NCI-H2081 treated with DMSO at 0.1 percent for 48 hours (cell line): ENCODE measurements around the gene PLD6.

Experiments used
- DNase-seq: peaks from one replicate; lab custom pipeline; 2025; lab: John Stamatoyannopoulos, UW

Gene PLD6

DNA sequence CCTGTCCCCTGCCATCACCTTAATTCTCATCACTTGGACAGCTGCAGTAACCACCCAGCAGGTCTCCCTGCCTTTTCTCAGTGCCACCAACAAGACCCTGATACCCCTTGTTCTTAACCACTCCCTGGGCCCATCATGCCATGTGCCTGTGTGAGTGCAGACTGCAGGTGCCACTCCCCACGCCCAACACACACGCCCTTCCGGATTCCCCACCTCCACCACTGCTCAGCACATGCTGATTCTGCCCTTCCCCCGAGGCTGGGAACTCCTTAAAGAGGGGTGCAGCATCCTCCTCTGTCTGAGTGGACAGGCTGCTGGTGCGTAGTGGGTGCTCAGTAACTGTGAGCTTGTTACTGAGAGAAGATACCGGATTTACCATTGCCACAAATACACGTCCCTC is 52.4 kb downstream of the PLD6 start:
- no peak for DNase-seq

GRCh38 chr17:17153071-17153470 is 53.1 kb downstream of the PLD6 start:
- no peak for DNase-seq

- DNase-seq, result no peak
Measured at GRCh38 chr17:17152385-17152784, 53.7 kb downstream of the PLD6 start.

GRCh38 chr17:17151962-17152361 is 54.2 kb downstream of the PLD6 start:
- DNase-seq, result no peak

DNA sequence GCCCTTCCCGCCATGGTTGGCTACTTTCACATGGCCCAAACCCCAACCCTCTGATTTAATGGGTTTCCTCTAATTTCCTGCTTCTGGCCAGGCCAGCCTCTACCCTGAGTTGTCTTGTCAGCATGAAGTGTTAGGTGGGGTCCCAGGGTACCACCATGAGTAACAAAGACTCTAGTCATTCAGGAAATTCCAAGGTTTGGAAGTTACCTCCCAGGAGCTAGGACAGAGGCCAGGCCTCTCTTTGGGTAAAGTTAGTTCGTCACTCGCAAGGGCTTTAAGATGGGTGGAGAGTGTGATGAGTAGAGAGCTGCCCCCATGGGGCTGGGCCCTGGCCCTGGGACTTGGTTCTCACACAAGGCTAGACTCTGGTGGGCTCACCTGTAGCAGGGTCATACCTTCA is 54.6 kb downstream of the PLD6 start:
- no peak for DNase-seq

DNA sequence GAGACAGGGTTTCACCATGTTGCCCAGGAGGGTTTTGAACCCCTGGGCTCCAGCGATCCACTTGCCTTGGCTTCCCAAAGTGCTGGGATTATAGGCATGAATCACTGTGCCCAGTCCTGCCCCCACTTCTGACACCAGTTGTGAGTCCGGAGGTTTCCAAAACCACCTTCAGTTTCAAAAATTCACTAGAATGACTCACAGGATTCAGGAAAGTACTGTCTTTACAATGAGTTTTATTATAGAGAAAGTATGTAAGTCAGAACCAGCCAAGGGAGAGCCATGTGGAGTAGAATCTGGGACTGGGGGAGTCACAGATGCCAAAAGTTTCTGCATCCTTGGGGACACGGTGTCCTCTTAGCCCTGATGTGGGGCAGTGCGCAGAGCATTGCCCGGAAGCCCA is 55.1 kb downstream of the PLD6 start:
- no peak for DNase-seq
